ENCODE results near the gene HFE. TPM values are rescaled to one million over a fixed set of nuclear protein-coding genes. Genes with fewer than 3 reads are reported as not detected.

The HFE gene
- total and polyA plus RNA-seq, 2 of the 13 experiments (the other 11 are each of a cell fraction or from before 2014, with no cell fraction given) = 3.7 to 6.3 TPM

- TF ChIP-seq MXI1 (IDR thresholded peaks at IDR 0.05; ENCODE audit: borderline replicate concordance, low read depth, low read length) = no peak
- TF ChIP-seq TFDP2 (CRISPR knock-in tag; IDR thresholded peaks at IDR 0.05) = 0 out of 2 replicates have a peak, but pooled peaks have one; percentile 6
- TF ChIP-seq SATB2 (CRISPR knock-in tag; IDR thresholded peaks at IDR 0.05) = no peak
- no peak for TF ChIP-seq ZNF616 (CRISPR knock-in tag; IDR thresholded peaks at IDR 0.05; ENCODE audit: low read depth)
- TF ChIP-seq KAT2B (IDR thresholded peaks at IDR 0.05; ENCODE audit: borderline replicate concordance, low read depth, low read length) = no peak
- TF ChIP-seq HNRNPK (IDR thresholded peaks at IDR 0.05; ENCODE audit: low read depth, low read length, poor library complexity, severe bottlenecking) = no peak
- TF ChIP-seq MEF2D (CRISPR knock-in tag; IDR thresholded peaks at IDR 0.05) = no peak
- TF ChIP-seq HDAC1 (CRISPR knock-in tag; IDR thresholded peaks at IDR 0.05) = 0 out of 2 replicates have a peak, but pooled peaks have one; percentile 30
- peak; percentile 22; the same call in 1 of the 2 replicates for TF ChIP-seq ZNF792 (CRISPR knock-in tag; IDR thresholded peaks at IDR 0.05)
- TF ChIP-seq ZNF709 (CRISPR knock-in tag; IDR thresholded peaks at IDR 0.05) = no peak
- peak; percentile 57 for TF ChIP-seq ZNF687 (CRISPR knock-in tag; IDR thresholded peaks at IDR 0.05)
- 0 out of 2 replicates have a peak, but pooled peaks have one; percentile 1 for TF ChIP-seq ZNF639 (CRISPR knock-in tag; conservative IDR thresholded peaks at IDR 0.05)
- no peak for TF ChIP-seq SSRP1 (CRISPR knock-in tag; IDR thresholded peaks at IDR 0.05)
- TF ChIP-seq FOXO4 (CRISPR knock-in tag; conservative IDR thresholded peaks at IDR 0.05) = no peak
- TF ChIP-seq PPARG (CRISPR knock-in tag; conservative IDR thresholded peaks at IDR 0.05) = 0 out of 2 replicates have a peak, but pooled peaks have one; percentile 20
- peak; percentile 46; the same call in 1 of the 2 replicates for TF ChIP-seq KDM2A (CRISPR knock-in tag; IDR thresholded peaks at IDR 0.05; ENCODE audit: borderline replicate concordance, low read depth)
- TF ChIP-seq NFKB2 (CRISPR knock-in tag; IDR thresholded peaks at IDR 0.05; ENCODE audit: borderline replicate concordance) = no peak; the same call in 1 of the 2 replicates
- peak; percentile 94 for TF ChIP-seq ARID3A (IDR thresholded peaks at IDR 0.05; ENCODE audit: low read depth, low read length)
- peak; percentile 59 for TF ChIP-seq ZFY (CRISPR knock-in tag; IDR thresholded peaks at IDR 0.05)
These were observed 34.1 kb downstream of the HFE start (continued) for GRCh38 chr6:26121141-26122004.
